NT2/D1 (cell line): ENCODE results near the gene CDC14C.

Source experiments
- SUZ12 ChIP-seq: IDR thresholded peaks from 2 replicates; pipeline ENCODE4 v1.6.1; 2011; ENCODE audit not compliant: insufficient read length, insufficient read depth; ENCODE audit errors: extremely low read depth
- YY1 ChIP-seq: IDR thresholded peaks from 2 replicates; pipeline ENCODE4 v1.6.1; 2011; ENCODE audit not compliant: insufficient read length, insufficient read depth
- ZNF274 ChIP-seq: IDR thresholded peaks from 2 replicates; pipeline ENCODE4 v1.6.1; 2011; ENCODE audit warnings: mild to moderate bottlenecking, low read depth, low read length

DNA sequence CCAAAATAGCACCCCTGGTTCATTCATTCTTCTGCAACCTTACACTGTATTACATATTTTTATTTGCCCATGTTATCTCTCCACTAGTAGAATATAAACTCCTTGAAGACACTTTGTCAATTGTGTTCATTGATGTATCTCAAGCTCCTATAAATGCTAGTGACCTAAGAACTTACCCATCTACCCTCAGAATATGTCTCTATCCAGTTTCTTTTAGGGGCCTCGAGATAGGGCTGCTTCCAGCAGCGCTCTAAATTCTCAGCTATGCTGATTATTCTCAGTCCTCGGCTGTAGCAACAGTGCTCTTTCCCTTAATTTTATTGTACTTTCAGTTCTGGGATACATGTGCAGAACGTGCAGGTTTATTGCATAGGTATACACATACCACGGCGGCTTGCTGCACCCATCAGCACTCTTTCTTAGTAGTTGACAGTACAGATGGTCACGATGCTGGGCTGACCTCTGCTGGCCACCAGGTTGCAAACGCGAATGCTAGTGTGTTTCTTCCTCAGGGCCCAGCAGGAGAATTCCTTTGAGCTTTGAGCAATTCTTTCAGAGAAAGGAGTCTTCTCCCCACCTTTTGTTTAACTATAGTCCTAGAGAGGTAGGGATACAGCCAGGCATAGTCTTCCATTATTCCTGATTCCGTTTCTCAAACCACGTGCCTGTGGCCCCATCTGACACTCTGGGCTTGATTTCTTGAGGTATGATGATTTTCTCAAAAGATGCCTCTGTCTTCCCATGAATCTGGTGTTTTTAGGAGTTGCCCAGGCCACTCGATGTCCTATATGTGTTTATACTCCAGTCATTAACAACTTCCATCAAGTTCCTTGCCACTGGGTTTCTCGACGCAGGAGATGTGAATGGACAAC is 49.1 kb upstream of the CDC14C start:
- TF ChIP-seq SUZ12 (no peak), YY1 (no peak), ZNF274 (no peak)
